ENCODE measurements around the gene DDX4.

DNA sequence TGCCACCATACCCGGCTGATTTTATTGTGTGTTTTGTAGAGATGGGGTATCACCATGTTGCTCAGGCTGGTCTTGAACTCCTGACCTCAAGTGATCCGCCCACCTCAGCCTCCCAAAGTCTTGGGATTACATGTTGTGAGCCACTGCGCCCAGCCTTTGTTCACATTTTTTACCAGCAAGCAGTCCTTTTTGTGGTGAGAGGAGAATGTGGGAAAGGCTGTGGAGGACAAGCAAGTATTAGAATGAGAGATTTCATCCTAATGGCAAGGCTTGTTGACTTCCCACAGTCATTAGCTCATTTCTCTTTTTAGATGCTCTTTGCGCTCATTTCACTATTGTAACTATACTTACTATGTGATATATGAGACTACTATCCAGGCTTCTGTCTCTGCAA lies 119.4 kb downstream of the DDX4 start:
- TF ChIP-seq SIN3A (IDR thresholded peaks at IDR 0.05; ENCODE audit: borderline replicate concordance, insufficient read depth, low read length) (no peak), POLR2AphosphoS5 (IDR thresholded peaks at IDR 0.05; ENCODE audit: low read depth, low read length) (no peak), TAF1 (IDR thresholded peaks at IDR 0.05; ENCODE audit: borderline replicate concordance, insufficient read depth, low read length) (no peak), FOXP2 (optimal IDR thresholded peaks at IDR 0.05; ENCODE audit: borderline replicate concordance, extremely low read depth, extremely low read length, insufficient read depth) (no peak)
- TF ChIP-seq, protein P1, sequence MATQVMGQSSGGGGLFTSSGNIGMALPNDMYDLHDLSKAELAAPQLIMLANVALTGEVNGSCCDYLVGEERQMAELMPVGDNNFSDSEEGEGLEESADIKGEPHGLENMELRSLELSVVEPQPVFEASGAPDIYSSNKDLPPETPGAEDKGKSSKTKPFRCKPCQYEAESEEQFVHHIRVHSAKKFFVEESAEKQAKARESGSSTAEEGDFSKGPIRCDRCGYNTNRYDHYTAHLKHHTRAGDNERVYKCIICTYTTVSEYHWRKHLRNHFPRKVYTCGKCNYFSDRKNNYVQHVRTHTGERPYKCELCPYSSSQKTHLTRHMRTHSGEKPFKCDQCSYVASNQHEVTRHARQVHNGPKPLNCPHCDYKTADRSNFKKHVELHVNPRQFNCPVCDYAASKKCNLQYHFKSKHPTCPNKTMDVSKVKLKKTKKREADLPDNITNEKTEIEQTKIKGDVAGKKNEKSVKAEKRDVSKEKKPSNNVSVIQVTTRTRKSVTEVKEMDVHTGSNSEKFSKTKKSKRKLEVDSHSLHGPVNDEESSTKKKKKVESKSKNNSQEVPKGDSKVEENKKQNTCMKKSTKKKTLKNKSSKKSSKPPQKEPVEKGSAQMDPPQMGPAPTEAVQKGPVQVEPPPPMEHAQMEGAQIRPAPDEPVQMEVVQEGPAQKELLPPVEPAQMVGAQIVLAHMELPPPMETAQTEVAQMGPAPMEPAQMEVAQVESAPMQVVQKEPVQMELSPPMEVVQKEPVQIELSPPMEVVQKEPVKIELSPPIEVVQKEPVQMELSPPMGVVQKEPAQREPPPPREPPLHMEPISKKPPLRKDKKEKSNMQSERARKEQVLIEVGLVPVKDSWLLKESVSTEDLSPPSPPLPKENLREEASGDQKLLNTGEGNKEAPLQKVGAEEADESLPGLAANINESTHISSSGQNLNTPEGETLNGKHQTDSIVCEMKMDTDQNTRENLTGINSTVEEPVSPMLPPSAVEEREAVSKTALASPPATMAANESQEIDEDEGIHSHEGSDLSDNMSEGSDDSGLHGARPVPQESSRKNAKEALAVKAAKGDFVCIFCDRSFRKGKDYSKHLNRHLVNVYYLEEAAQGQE (IDR thresholded peaks at IDR 0.05; ENCODE audit: insufficient read depth in 1 of 2, low read depth in 2 of 2, low read length in 2 of 2) = no peak

Data from PFSK-1 (cell line).